ENCODE data around the gene UBTD2.
"Not testable (repeated sequence)": the region's sequence is repeated elsewhere in the genome, so short reads cannot be mapped to it uniquely, and the experiment has no call there.

DNA sequence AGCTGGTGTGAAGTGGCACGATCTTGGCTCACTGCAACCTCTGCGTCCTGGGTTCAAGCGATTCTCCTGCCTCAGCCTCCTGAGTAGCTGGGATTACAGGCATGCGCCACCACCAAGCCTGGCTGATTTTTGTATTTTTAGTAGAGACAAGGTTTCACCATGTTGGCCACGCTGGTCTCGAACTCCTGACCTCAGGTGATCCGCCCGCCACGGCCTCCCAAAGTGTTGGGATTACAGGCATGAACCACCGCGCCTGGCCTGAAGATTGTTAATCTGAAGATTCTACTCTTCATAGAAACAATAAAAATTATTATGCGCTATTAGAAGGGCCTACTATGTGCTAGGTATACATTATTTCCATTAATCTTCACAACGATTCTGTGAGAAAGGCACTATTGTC is 43.3 kb upstream of the UBTD2 start:
- TF ChIP-seq, protein P1, sequence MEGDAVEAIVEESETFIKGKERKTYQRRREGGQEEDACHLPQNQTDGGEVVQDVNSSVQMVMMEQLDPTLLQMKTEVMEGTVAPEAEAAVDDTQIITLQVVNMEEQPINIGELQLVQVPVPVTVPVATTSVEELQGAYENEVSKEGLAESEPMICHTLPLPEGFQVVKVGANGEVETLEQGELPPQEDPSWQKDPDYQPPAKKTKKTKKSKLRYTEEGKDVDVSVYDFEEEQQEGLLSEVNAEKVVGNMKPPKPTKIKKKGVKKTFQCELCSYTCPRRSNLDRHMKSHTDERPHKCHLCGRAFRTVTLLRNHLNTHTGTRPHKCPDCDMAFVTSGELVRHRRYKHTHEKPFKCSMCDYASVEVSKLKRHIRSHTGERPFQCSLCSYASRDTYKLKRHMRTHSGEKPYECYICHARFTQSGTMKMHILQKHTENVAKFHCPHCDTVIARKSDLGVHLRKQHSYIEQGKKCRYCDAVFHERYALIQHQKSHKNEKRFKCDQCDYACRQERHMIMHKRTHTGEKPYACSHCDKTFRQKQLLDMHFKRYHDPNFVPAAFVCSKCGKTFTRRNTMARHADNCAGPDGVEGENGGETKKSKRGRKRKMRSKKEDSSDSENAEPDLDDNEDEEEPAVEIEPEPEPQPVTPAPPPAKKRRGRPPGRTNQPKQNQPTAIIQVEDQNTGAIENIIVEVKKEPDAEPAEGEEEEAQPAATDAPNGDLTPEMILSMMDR (IDR thresholded peaks at IDR 0.05; ENCODE audit: poor library complexity, severe bottlenecking): not testable (repeated sequence)
- TF ChIP-seq, protein P2, sequence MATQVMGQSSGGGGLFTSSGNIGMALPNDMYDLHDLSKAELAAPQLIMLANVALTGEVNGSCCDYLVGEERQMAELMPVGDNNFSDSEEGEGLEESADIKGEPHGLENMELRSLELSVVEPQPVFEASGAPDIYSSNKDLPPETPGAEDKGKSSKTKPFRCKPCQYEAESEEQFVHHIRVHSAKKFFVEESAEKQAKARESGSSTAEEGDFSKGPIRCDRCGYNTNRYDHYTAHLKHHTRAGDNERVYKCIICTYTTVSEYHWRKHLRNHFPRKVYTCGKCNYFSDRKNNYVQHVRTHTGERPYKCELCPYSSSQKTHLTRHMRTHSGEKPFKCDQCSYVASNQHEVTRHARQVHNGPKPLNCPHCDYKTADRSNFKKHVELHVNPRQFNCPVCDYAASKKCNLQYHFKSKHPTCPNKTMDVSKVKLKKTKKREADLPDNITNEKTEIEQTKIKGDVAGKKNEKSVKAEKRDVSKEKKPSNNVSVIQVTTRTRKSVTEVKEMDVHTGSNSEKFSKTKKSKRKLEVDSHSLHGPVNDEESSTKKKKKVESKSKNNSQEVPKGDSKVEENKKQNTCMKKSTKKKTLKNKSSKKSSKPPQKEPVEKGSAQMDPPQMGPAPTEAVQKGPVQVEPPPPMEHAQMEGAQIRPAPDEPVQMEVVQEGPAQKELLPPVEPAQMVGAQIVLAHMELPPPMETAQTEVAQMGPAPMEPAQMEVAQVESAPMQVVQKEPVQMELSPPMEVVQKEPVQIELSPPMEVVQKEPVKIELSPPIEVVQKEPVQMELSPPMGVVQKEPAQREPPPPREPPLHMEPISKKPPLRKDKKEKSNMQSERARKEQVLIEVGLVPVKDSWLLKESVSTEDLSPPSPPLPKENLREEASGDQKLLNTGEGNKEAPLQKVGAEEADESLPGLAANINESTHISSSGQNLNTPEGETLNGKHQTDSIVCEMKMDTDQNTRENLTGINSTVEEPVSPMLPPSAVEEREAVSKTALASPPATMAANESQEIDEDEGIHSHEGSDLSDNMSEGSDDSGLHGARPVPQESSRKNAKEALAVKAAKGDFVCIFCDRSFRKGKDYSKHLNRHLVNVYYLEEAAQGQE (IDR thresholded peaks at IDR 0.05; ENCODE audit: borderline replicate concordance): not testable (repeated sequence)
- not testable (repeated sequence) for TF ChIP-seq RAD21 (conservative IDR thresholded peaks at IDR 0.05); SMC3 (conservative IDR thresholded peaks at IDR 0.05; ENCODE audit: poor library complexity); EZH2 (IDR thresholded peaks at IDR 0.05; ENCODE audit: borderline replicate concordance, insufficient read depth, low read length, poor library complexity, severe bottlenecking); EP300 (conservative IDR thresholded peaks at IDR 0.05; ENCODE audit: poor library complexity, severe bottlenecking); POLR2AphosphoS5 (IDR thresholded peaks at IDR 0.05); TAF1 (IDR thresholded peaks at IDR 0.05; ENCODE audit: low read depth); MXI1 (conservative IDR thresholded peaks at IDR 0.05; ENCODE audit: poor library complexity, severe bottlenecking)
